Choroid plexus epithelial cell (primary cell): ENCODE measurements around the gene SLX4IP.
"Not testable (repeated sequence)": the region's sequence is repeated elsewhere in the genome, so short reads cannot be mapped to it uniquely, and the experiment has no call there.

Experiments used
- DNase-seq: peaks from one replicate; pipeline ENCODE4 v3.0.0-alpha.2; 2010; ENCODE audit warnings: low read depth
- H3K4me3 ChIP-seq: 2 replicates; pipeline ENCODE4 v1.5.1; 2011; ENCODE audit warnings: low read depth, mild to moderate bottlenecking, control low read depth, low read length, moderate library complexity
- TF ChIP-seq, protein P1 (sequence below): conservative IDR thresholded peaks from 2 replicates; pipeline ENCODE4 v1.5.1; 2011; ENCODE audit warnings: low read depth, mild to moderate bottlenecking, control low read depth, inconsistent platforms, low read length, moderate library complexity

The SLX4IP gene

DNA sequence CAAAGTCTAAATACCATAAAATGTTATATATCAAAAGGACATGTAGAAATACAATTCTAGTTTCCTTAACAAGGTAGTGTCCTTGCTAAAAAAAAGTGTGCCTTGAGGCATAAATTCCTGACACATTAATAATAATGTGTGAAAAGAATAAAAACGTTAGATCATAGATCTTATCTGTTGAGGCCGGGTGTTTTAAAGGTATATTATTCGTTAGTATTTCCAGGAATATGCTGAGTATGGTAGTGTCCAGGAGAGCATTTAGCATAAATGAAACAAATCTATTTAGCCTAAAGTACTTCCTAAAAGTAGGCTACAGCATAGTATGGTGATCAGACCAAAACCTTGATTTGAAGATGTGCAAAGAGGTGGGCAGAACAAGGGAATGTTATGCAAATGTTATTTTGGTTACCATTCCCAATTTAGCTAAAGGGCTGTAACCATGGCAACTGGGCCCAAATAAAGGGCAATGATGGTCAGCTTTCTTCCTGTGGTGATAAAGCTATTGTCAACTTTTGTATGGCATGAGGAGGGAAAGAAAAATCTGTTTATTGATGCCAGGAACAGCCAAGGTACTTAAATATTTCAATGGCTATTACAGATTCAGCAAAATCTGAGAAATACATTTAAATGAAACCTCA is 20.0 kb upstream of the SLX4IP start:
- no peak overlapping the region for H3K4me3 ChIP-seq
- TF ChIP-seq, protein P1, sequence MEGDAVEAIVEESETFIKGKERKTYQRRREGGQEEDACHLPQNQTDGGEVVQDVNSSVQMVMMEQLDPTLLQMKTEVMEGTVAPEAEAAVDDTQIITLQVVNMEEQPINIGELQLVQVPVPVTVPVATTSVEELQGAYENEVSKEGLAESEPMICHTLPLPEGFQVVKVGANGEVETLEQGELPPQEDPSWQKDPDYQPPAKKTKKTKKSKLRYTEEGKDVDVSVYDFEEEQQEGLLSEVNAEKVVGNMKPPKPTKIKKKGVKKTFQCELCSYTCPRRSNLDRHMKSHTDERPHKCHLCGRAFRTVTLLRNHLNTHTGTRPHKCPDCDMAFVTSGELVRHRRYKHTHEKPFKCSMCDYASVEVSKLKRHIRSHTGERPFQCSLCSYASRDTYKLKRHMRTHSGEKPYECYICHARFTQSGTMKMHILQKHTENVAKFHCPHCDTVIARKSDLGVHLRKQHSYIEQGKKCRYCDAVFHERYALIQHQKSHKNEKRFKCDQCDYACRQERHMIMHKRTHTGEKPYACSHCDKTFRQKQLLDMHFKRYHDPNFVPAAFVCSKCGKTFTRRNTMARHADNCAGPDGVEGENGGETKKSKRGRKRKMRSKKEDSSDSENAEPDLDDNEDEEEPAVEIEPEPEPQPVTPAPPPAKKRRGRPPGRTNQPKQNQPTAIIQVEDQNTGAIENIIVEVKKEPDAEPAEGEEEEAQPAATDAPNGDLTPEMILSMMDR, result no peak
- DNase-seq, result no peak

DNA sequence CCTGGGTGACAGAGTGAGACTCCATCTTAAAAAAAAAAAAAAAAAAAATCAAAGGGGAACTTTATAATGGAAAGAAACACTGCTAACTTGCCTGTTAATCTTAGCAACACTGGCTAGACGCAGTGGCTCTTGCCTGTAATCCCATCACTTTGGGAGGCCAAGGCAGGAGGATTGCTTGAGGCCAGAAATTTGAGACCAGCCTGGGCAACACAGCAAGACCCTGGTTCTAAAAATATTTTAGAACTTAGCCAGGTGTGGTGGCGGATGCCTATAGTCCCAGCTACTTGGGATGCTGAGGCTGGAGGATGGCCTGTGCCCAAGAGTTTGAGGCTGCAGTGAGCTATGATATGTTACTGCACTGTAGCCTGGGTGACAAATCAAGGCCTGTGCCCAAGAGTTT is 17.9 kb upstream of the SLX4IP start:
- not testable (repeated sequence) for DNase-seq

DNA sequence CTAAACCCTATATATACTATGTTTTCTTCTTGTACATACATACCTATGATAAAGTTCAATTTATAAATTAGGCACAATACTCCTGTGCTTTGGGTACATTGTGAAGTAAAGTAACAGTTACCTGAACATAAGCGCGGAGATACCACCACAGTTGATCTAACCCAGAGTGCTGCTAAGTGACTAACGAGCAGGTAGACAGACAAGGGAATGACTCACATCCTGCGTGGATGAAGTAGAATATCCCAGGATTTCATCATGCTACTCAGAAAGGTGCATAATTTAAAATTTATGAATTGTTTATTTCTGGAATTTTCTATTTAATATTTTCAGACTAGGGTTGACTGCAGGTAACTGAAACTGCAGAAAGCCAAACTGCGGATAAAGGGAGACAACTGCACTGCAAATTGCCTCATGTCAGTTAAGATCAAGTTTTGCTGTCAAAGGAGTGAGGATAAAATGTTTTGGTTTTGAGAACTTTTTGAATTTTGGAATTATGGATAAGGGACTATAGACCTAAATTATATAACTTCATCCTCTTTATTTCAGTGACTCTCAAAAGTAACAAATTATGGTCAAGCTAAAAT is 15.5 kb upstream of the SLX4IP start:
- TF ChIP-seq, protein P1, result no peak
- no peak overlapping the region for H3K4me3 ChIP-seq
- peak; percentile 50 for DNase-seq

More for the DNA sequence above, 17.9 kb upstream of the SLX4IP start:
- not testable (repeated sequence) for H3K4me3 ChIP-seq

DNA sequence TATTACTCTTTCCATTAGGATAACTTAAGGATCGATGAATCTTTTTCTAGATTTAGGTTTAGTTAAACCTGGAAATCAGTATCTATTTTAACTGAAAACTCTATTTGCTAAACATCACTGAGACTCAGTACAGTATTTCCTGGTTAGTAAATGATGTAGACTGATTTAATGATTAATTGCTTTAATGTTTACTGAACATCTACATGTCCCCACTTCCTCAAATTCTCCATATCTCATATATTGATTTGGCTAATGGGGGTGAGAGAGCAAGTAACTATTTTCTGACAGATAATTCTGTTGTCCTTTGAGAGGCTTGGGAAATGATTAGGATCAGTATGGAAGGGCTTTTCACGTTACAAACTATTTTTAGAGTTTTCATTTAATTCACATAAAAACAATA is 11.4 kb upstream of the SLX4IP start:
- TF ChIP-seq, protein P1, result no peak
- no peak overlapping the region for H3K4me3 ChIP-seq
- DNase-seq, result no peak

DNA sequence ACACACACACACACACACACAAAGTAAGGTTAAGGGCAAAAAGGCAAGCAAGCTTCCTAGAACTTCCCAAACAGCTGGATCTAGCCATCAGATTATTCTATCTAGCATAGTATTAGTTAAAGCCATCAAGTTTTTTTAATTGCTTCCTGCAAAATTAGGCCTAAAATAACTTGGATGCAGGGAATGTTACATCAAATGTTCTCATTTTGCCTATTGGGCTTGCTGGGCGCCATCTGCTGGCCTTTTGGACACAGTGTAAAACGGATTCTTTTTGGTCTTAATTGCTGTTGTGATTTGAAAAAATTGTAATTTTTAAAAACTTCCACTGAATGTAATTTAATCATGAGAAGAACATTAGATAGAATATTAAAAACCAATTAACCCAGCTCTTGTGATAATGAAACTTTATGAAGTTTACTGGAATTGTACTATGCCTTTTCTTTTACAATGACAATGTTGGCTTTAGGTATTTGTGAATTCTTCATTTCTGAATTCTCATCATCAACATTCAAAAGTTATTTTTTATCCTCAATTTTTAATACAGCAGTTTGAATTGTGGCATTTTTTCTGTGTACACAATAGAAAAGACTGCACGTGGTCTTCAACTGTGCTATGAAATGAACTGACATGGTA is 7.9 kb upstream of the SLX4IP start:
- TF ChIP-seq, protein P1, result peak; percentile 95
- H3K4me3 ChIP-seq, result no peak overlapping the region
- peak; percentile 88 for DNase-seq

DNA sequence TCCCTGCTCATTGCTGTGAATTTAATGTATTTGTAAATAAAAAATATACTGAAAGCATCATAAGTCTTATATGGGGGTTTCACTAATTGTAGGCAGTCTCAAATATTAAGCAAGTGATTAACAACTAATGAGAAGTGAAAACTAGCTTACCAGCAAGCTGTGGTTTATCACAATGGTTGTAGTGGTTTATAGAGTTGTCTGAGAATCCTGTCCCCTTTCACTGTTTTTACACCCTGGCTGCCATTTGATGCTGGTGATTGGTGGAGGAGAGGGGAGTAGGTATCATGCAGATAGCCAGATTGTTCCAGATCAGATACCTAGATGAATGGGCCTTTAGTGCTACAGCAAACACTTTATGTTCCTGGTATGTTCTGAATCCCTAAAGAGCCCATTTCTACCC is 7.1 kb upstream of the SLX4IP start:
- no peak overlapping the region for H3K4me3 ChIP-seq
- DNase-seq, result no peak
- TF ChIP-seq, protein P1, result no peak

DNA sequence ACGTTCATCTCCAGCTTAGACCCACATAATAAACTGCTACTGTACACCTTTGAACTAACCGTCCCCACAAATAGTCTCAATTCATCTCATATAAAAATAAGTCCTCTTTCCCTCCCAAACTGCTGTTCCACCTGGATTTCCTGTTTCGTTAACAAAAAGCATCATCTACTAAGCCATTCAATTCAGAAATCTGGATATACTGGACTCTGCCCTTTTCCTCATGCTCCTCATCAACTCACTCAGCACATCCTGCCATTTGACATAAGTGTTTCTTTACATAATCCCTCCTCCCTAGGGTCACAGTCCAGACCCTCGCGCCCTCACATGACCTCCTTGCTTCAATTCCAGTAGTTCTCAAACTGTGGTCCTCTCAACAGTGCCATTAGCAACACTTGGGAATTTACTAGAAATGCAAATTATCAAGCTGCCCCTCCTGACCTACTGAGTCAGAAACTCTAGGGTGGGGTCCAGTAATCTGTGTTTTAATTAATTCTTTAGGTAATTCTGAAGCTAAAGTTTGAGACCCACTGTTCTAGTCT is 5.6 kb upstream of the SLX4IP start:
- DNase-seq, result no peak
- TF ChIP-seq, protein P1, result no peak
- no peak overlapping the region for H3K4me3 ChIP-seq
